OCI-LY1 (cell line): ENCODE measurements around the gene NKX3-2.

Experiments used
- H2AFZ ChIP-seq: fragments of 200-600 bp; sonication (generic), shearing (Covaris generic); 2 replicates; pipeline ENCODE4 v1.6.0; 2014; ENCODE audit warnings: antibody characterized with exemption, mild to moderate bottlenecking, low read length
- H3F3A ChIP-seq: fragments of 200-600 bp; sonication (generic), shearing (Covaris generic); 2 replicates; pipeline ENCODE4 v1.6.0; 2014; ENCODE audit warnings: mild to moderate bottlenecking, antibody characterized with exemption, low read length, moderate library complexity; ENCODE audit not compliant: insufficient read depth
- H3K27ac ChIP-seq: fragments of 200-600 bp; sonication (generic); 2 replicates; pipeline ENCODE4 v1.5.1; 2014; ENCODE audit warnings: low read length, mixed run types, mild to moderate bottlenecking, low read depth; ENCODE audit not compliant: poor library complexity, severe bottlenecking
- H3K27me3 ChIP-seq: fragments of 200-600 bp; sonication (generic); 2 replicates; pipeline ENCODE4 v1.6.0; 2014; ENCODE audit warnings: antibody characterized with exemption, mild to moderate bottlenecking, low read length, moderate library complexity; ENCODE audit not compliant: insufficient read depth
- H3K36me3 ChIP-seq: fragments of 200-600 bp; sonication (generic); 2 replicates; pipeline ENCODE4 v1.6.1; 2014; ENCODE audit warnings: mild to moderate bottlenecking, antibody characterized with exemption, low read length, moderate library complexity, mixed read lengths; ENCODE audit not compliant: insufficient read depth
- H3K4me1 ChIP-seq: fragments of 200-600 bp; sonication (generic); 2 replicates; pipeline ENCODE4 v1.5.1; 2014; ENCODE audit warnings: mild to moderate bottlenecking, low read length, moderate library complexity; ENCODE audit not compliant: insufficient read depth, severe bottlenecking
- H3K4me2 ChIP-seq: fragments of 200-600 bp; sonication (generic), shearing (Covaris generic); 2 replicates; pipeline ENCODE4 v1.6.1; 2014; ENCODE audit warnings: low read length
- H3K4me3 ChIP-seq: fragments of 200-600 bp; sonication (generic); 2 replicates; pipeline ENCODE4 v1.5.1; 2014; ENCODE audit warnings: low read length, low read depth, mild to moderate bottlenecking, mixed read lengths; ENCODE audit not compliant: poor library complexity, severe bottlenecking
- H3K79me2 ChIP-seq: fragments of 200-600 bp; shearing (Covaris generic); 2 replicates; pipeline ENCODE4 v1.6.1; 2016; ENCODE audit warnings: mixed run types, low read length, mixed read lengths; ENCODE audit not compliant: insufficient read depth
- H3K9ac ChIP-seq: fragments of 200-600 bp; sonication (generic), shearing (Covaris generic); 2 replicates; pipeline ENCODE4 v1.6.1; 2014; ENCODE audit warnings: mild to moderate bottlenecking, low read length, mixed read lengths
- H3K9me2 ChIP-seq: fragments of 200-600 bp; sonication (generic), shearing (Covaris generic); 2 replicates; pipeline ENCODE4 v1.6.1; 2014; ENCODE audit warnings: low read depth, mild to moderate bottlenecking, low read length, mixed read lengths
- H3K9me3 ChIP-seq: fragments of 200-600 bp; shearing (Covaris generic); 2 replicates; pipeline ENCODE4 v1.6.1; 2014; ENCODE audit warnings: low read length, mixed read lengths
- H4K20me1 ChIP-seq: fragments of 200-600 bp; sonication (generic), shearing (Covaris generic); 2 replicates; pipeline ENCODE4 v1.6.0; 2016; ENCODE audit warnings: mild to moderate bottlenecking, low read length; ENCODE audit not compliant: insufficient read depth
- CTCF ChIP-seq: fragments of 200-600 bp; sonication (generic), shearing (Covaris generic); IDR thresholded peaks from 2 replicates; pipeline ENCODE4 v1.5.1; 2017; ENCODE audit warnings: mild to moderate bottlenecking, antibody characterized with exemption, low read length, moderate library complexity, mixed read lengths
- EZH2 ChIP-seq: fragments of 200-600 bp; sonication (generic), shearing (Covaris generic); IDR thresholded peaks from 2 replicates; pipeline ENCODE4 v1.8.0; 2017; ENCODE audit warnings: borderline replicate concordance, mixed run types, mild to moderate bottlenecking, antibody characterized with exemption, low read length, moderate library complexity, mixed read lengths

The NKX3-2 gene

DNA sequence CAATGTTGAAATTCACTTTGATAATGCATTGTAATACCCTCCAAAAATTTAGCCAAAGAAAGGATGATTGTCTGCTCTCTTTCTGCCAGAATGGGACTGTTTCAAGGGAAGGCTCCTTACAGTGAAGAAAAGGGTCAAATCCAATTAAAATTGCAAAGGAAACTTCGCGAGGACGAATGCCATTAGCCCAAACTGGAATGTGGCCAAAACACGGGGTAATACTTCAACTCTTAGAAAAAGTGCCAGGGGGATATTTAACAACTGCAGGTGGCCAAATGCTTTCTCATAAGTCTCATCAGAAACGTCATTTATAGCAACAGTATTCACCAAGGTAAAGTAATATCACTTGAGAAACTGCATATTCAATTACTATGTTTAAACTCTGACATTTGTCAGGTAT, 29.0 kb downstream of the NKX3-2 start:
- Histone ChIP-seq H3K9me3 (no peaks in the 10 kb centered on the region), H3K36me3 (no peaks in the 10 kb centered on the region), H3K9me2 (no peaks in the 10 kb centered on the region), H3K4me3 (no peak overlapping the region), H4K20me1 (no peaks in the 10 kb centered on the region), H3F3A (no peaks in the 10 kb centered on the region), H3K79me2 (no peaks in the 10 kb centered on the region), H3K4me1 (no peaks in the 10 kb centered on the region), H2AFZ (no peak overlapping the region), H3K27me3 (no peaks in the 10 kb centered on the region), H3K4me2 (no peak overlapping the region), H3K27ac (no peak overlapping the region), H3K9ac (no peak overlapping the region)
- TF ChIP-seq EZH2 (no peak), CTCF (no peak)

DNA sequence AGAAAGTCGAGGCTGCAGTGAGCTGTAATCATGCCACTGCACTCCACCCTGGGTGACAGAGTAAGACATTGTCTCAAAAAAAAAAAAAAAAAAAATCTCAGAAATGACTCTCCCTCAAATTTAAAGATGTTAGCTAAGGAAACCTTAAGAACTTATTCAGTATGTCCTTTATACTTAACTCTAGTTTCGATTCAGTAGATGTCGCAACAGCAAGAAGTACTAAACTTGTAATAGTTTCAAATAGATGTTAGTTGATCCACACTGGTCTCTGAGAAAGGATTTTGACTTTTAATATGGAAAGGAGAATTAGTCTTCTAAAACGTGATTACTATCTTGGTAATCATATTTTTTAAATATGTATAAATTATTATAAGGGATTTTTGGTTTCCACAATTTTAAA, 29.6 kb downstream of the NKX3-2 start:
- no peaks in the 10 kb centered on the region for H3K79me2 ChIP-seq
- H3K4me2 ChIP-seq = no peak overlapping the region
- no peaks in the 10 kb centered on the region for H3K36me3 ChIP-seq
- H3K27ac ChIP-seq = no peak overlapping the region
- H4K20me1 ChIP-seq = no peaks in the 10 kb centered on the region
- H3F3A ChIP-seq = no peaks in the 10 kb centered on the region
- TF ChIP-seq CTCF (no peak), EZH2 (no peak)
- H3K9me2 ChIP-seq = no peaks in the 10 kb centered on the region
- H3K4me1 ChIP-seq = no peaks in the 10 kb centered on the region
- H3K4me3 ChIP-seq = no peak overlapping the region
- no peaks in the 10 kb centered on the region for H3K9me3 ChIP-seq
- H3K9ac ChIP-seq = no peak overlapping the region
- no peaks in the 10 kb centered on the region for H3K27me3 ChIP-seq
- no peak overlapping the region for H2AFZ ChIP-seq

- Histone ChIP-seq H2AFZ (no peak overlapping the region), H3K36me3 (no peaks in the 10 kb centered on the region), H4K20me1 (no peaks in the 10 kb centered on the region), H3K4me1 (no peaks in the 10 kb centered on the region), H3K4me2 (no peak overlapping the region), H3K79me2 (no peaks in the 10 kb centered on the region), H3K27me3 (no peaks in the 10 kb centered on the region), H3K9me2 (no peaks in the 10 kb centered on the region), H3K4me3 (no peak overlapping the region), H3F3A (no peaks in the 10 kb centered on the region), H3K27ac (no peak overlapping the region), H3K9ac (no peak overlapping the region), H3K9me3 (no peaks in the 10 kb centered on the region)
- TF ChIP-seq EZH2 (no peak), CTCF (no peak)
Measured at GRCh38 chr4:13511101-13511500, 33.2 kb downstream of the NKX3-2 start.
